Cardiac muscle cell (in vitro differentiated cells and primary cell): ENCODE results near the gene DLGAP1. TPM values are rescaled to one million over a fixed set of nuclear protein-coding genes. Genes with fewer than 3 reads are reported as not detected.

ENCODE experiments used
- DNase-seq, 2 donors: peaks; one replicate each; pipeline versions ENCODE4 v3.0.0 to v3.0.0-alpha.2; 2010 to 2017; ENCODE audit warnings: low read depth in 1 of 2, low spot score in 1 of 2
- H3K27ac ChIP-seq: fragments of 200-600 bp; sonication (generic); 2 replicates; pipeline ENCODE4 v1.5.1; 2016
- H3K27me3 ChIP-seq: fragments of 200-600 bp; sonication (generic); 2 replicates; pipeline ENCODE4 v1.6.0; 2016; ENCODE audit warnings: control low read depth
- H3K36me3 ChIP-seq: fragments of 200-600 bp; sonication (generic); 2 replicates; pipeline ENCODE4 v1.5.1; 2016; ENCODE audit warnings: control low read depth
- H3K4me1 ChIP-seq: fragments of 200-600 bp; sonication (generic); 2 replicates; pipeline ENCODE4 v1.8.1; 2017; ENCODE audit warnings: low read depth, mild to moderate bottlenecking, mixed run types
- H3K4me3 ChIP-seq: fragments of 200-600 bp; sonication (generic); 2 replicates; pipeline ENCODE4 v1.5.1; 2016; ENCODE audit warnings: mild to moderate bottlenecking
- H3K9me3 ChIP-seq: fragments of 200-600 bp; sonication (generic); 2 replicates; pipeline ENCODE4 v1.5.1; 2017; ENCODE audit warnings: low read depth, mild to moderate bottlenecking, control low read depth
- polyA plus RNA-seq: library from polyadenylated mRNA; unstranded; fragments of >200 nt; fragmentation: Nextera tagmentation; extraction: Ambion mirVana; gene quantifications from 2 replicates; pipeline ENCODE4 v1.2.1, GENCODE V29; 2016
- total RNA-seq: library from RNA; depleted of rRNA; stranded (reverse); fragments of >200 nt; gene quantifications from 2 replicates; pipeline ENCODE4 v1.2.3, GENCODE V29; 2016
- TF ChIP-seq, protein P1 (sequence below): IDR thresholded peaks from 2 replicates; pipeline ENCODE4 v1.5.1; 2012; ENCODE audit warnings: low read depth, mild to moderate bottlenecking, low read length

Gene DLGAP1
- total and polyA plus RNA-seq, 2 experiments from 2014 or later: 2.5 to 7.9 TPM

DNA sequence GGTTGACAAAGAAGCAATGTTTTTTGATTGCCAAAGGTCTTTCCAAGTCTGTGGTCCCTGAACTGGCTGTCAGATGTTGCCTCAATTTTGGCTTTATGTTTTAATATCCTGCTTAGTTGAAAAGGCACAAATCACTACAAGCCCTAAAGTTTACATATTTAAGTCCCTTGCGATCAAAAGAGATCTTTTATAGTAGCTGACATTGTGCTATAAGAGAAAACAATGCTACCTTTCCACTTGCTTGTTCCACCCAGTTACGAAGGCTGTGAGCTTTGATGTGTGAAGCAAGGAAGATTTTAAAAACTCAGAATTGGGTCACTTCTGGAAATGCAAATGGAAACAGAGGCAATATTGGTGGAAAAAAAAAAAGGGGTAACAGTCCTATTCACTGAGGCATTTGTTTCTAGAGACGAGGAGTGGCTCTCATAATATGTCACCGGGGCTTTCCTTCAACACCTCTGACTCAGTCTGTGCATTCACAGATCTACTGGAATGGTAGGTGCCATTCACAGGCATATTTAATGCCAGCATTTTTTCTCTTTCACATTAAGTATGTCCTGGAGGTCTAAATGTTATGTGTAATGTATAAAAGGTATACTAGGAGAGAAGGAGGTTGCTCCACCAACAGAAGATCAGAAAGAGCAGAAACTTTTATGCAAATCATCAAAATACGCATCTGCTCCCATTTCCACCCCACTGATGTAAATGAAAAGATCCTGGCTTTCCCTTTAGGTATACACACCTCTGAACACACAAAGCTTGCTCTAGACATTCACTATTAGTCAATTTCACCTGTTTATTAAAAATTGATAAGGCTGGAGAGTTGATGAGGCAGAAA is 913.3 kb downstream of the DLGAP1 start:
- TF ChIP-seq, protein P1, sequence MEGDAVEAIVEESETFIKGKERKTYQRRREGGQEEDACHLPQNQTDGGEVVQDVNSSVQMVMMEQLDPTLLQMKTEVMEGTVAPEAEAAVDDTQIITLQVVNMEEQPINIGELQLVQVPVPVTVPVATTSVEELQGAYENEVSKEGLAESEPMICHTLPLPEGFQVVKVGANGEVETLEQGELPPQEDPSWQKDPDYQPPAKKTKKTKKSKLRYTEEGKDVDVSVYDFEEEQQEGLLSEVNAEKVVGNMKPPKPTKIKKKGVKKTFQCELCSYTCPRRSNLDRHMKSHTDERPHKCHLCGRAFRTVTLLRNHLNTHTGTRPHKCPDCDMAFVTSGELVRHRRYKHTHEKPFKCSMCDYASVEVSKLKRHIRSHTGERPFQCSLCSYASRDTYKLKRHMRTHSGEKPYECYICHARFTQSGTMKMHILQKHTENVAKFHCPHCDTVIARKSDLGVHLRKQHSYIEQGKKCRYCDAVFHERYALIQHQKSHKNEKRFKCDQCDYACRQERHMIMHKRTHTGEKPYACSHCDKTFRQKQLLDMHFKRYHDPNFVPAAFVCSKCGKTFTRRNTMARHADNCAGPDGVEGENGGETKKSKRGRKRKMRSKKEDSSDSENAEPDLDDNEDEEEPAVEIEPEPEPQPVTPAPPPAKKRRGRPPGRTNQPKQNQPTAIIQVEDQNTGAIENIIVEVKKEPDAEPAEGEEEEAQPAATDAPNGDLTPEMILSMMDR: no peak

DNA sequence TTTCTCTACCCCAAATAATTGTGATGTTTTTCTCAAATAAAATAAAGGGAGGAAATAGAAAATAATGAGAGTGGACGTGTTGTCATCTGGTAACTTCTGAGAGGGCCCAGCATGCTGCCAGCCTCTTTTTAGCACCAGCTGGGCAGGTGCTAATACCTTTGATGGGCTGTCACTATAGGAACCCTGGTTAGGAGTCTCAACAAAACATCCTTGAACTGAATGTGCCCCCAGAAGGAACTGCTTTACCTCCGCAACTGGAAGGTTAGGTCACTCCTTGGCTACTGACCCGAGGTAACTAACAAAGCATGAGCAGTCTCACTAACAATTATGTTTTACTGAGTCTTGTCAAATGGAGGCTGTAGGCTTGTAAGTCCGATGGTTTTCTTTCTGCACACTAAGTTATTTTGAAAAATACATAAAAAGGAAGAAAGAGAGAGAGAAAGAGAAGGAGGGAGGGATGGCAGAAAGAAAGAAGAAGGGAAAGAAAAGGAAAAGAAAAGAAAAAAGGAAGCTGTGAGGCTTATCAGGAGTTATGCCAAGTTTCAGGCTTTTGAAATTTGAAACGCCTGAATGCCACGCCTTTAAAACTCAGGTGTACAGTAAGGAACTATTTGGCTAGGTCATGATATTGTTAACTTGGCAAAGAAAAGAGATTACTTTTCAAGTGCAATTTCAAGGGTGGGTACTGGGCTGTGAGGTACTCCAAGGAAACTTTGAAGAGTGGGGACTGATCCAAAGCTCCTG is 914.1 kb downstream of the DLGAP1 start:
- H3K27ac ChIP-seq: no peak overlapping the region
- no peak for DNase-seq
- no peaks in the 10 kb centered on the region for H3K36me3 ChIP-seq
- H3K4me3 ChIP-seq: no peak overlapping the region
- TF ChIP-seq, protein P1: no peak
- no peaks in the 10 kb centered on the region for H3K9me3 ChIP-seq
- no peaks in the 10 kb centered on the region for H3K4me1 ChIP-seq
- no peaks in the 10 kb centered on the region for H3K27me3 ChIP-seq

More for the DNA sequence above, 913.3 kb downstream of the DLGAP1 start:
- no peak for DNase-seq
- H3K4me3 ChIP-seq: no peak overlapping the region
- no peaks in the 10 kb centered on the region for H3K36me3 ChIP-seq
- H3K4me1 ChIP-seq: no peaks in the 10 kb centered on the region
- H3K27ac ChIP-seq: no peak overlapping the region
- H3K9me3 ChIP-seq: no peaks in the 10 kb centered on the region
- no peaks in the 10 kb centered on the region for H3K27me3 ChIP-seq

DNA sequence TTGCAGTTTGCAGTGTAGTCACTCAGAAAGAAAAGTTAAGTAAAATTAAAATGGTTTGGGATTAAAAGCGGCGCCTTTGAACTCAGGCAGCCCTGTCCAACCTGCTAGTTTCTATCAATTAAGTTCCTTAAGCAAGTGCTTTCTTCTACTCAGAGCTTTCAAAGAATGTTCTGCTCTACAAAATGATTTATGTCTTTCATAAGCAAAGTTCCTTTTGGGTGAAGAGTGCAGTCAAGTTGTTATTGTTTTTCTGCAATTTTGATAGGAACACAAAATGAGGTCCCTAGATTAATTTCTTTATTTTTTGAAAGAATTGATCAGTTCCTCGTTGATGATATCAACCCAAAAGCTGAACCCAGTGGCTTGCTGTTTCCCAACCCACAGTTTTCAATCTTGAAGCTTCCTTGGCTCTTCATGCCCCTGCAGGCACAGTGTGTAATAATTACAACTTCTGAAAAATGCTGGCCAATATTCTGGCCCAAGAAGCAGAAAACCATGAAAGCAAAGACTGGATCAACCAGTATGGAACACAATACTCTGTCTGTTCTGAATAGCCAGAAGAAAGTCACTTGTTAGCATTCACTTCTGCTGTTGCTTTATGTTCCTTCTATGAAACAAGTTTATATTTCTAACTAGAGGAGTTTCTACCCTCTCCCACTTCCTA is 916.0 kb downstream of the DLGAP1 start:
- TF ChIP-seq, protein P1: no peak
- H3K4me1 ChIP-seq: no peaks in the 10 kb centered on the region
- H3K9me3 ChIP-seq: no peaks in the 10 kb centered on the region
- H3K4me3 ChIP-seq: no peak overlapping the region
- H3K36me3 ChIP-seq: no peaks in the 10 kb centered on the region
- no peaks in the 10 kb centered on the region for H3K27me3 ChIP-seq
- H3K27ac ChIP-seq: no peak overlapping the region
- DNase-seq: no peak

DNA sequence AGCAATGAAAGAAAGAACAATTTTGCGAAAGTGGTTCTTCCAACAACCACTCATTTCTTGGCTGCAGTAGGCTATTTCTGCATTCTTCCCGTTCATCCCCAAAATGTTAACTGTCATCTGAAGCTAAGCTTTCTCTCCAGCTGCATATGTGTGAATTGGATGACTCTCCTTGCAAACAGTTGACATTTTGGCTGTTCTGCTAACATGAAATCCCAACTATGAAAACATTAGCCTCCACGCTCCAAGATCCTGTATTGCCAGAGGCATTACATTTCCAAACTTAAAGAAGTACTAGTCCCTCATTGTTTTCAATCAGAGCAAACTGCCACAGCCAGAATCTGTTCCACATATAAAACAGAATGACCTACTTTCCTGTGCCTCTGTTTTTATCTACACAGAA is 916.7 kb downstream of the DLGAP1 start:
- TF ChIP-seq, protein P1: no peak
- Histone ChIP-seq H3K27me3 (no peaks in the 10 kb centered on the region), H3K4me3 (no peak overlapping the region), H3K27ac (no peak overlapping the region), H3K4me1 (no peaks in the 10 kb centered on the region), H3K36me3 (no peaks in the 10 kb centered on the region), H3K9me3 (no peaks in the 10 kb centered on the region)
- DNase-seq: peak in 1 of 2 donors; percentile 23

DNA sequence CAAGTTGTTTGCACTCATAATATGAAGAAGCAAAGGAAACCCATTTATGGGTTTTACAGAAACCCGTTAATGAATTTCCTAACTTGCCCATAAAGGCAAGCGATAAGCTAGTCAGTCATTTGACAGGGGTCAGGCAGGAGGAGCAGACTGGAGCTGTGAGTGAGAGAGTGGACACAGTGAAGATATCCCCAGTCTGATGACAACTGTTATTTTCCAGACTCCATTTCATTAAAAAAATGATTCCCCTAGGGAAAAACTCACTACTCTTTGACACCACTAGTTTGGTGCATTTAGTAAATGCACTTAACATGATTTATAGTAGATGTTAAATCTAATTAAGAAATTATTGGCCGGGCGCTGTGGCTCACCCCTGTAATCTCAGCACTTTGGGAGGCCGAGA is 924.3 kb downstream of the DLGAP1 start:
- Histone ChIP-seq H3K36me3 (no peaks in the 10 kb centered on the region), H3K27me3 (no peaks in the 10 kb centered on the region), H3K4me3 (no peak overlapping the region), H3K4me1 (peaks cover 15% of the 10 kb centered on the region), H3K27ac (no peak overlapping the region), H3K9me3 (no peaks in the 10 kb centered on the region)
- TF ChIP-seq, protein P1: no peak
- no peak for DNase-seq
